Measurements from ENCODE around the gene CENPB. TPM values are rescaled to one million over a fixed set of nuclear protein-coding genes. Genes with fewer than 3 reads are reported as not detected.

CENPB gene
- total RNA-seq, 1 experiment from 2014 or later, result 74.5 TPM

DNA sequence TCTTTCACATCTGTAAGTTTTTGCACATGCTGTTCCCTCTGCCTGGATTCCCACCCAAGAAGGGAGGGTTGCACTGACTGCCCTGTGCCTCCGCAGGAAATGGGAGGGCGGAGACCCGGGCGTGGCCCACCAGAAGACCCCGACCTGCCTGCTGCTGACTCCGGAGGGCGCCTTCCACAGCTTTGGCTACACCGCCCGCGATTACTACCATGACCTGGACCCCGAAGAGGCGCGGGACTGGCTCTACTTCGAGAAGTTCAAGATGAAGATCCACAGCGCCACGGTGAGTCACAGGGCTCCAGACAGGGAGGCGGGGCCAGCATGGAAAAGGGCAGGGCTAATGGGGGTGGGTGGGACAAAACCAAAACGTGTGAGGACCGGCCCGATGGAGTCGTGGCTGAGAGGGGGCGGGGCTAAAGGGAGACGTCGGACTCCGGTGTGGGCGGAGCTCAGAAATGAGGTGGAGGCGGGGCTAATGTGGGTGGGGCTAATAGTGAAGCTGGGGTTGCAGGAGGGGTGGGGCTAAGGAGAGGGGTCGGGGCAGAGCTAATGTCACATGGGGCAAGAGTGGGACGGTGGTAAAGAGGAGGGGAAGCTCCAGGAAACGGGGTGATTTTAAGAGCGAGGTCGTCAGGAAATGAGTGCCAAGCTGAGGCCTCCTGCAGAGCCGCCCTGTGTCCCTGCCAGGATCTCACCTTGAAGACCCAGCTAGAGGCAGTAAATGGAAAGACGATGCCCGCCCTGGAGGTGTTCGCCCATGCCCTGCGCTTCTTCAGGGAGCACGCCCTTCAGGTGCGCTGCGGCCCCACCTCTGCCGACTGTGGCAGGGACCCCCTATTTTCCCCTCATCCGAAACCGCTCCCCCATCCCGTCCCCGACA is 41.5 kb downstream of the CENPB start:
- Histone ChIP-seq H3K4me3 (ENCODE audit: insufficient read depth, low read depth, low read length) (peak overlapping the region; percentile 73), H3K36me3 (replicated peaks; ENCODE audit: control insufficient read depth, insufficient read depth, low read length) (no peaks in the 10 kb centered on the region), H3K27me3 (ENCODE audit: control insufficient read depth, insufficient read depth, low read length) (peaks cover 39% of the 10 kb centered on the region)
- peak; percentile 99 for DNase-seq

DNA sequence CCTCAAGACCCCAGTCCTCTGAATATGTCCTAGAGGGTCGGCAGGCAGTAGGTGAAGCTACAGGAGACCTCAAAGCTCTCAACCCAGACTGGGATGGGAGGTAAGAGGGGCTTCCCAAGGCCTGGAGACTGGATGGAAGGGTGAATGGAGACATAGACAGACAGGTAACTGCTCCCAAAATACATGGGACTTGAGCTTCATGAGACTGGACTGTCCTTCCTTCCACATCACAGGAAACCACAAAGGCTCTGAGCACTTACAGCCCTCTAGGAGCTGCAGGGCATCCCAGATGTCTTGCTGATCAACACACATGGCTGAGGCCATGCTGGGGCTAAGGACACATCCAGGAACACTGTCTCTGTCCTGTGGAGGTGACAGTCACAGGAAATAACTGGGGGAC is 42.5 kb downstream of the CENPB start:
- DNase-seq, result no peak
- H3K36me3 ChIP-seq (replicated peaks; ENCODE audit: control insufficient read depth, insufficient read depth, low read length), result no peaks in the 10 kb centered on the region
- H3K4me3 ChIP-seq (ENCODE audit: insufficient read depth, low read depth, low read length), result no peak overlapping the region
- peaks cover 30% of the 10 kb centered on the region for H3K27me3 ChIP-seq (ENCODE audit: control insufficient read depth, insufficient read depth, low read length)

DNA sequence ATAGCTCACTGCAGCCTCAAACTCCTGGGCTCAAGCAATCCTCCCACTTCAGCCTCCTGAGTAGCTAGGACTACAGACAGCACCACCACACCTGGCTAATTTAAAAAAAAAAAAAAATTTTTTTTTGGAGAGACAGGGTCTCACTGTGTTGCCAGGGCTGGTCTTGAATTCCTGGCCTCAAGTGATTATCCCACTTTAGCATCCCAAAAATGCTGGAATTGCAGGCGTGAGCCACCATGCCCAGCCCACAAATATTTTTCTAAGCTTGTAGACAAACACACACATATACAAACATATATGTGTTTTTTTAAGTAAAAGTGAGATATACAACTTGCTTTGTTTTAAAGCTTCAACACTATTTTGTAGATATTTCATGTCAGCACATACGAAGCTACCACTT is 43.3 kb downstream of the CENPB start:
- Histone ChIP-seq H3K27me3 (ENCODE audit: control insufficient read depth, insufficient read depth, low read length) (peaks cover 25% of the 10 kb centered on the region), H3K4me3 (ENCODE audit: insufficient read depth, low read depth, low read length) (no peak overlapping the region), H3K36me3 (replicated peaks; ENCODE audit: control insufficient read depth, insufficient read depth, low read length) (no peaks in the 10 kb centered on the region)
- DNase-seq, result no peak

DNA sequence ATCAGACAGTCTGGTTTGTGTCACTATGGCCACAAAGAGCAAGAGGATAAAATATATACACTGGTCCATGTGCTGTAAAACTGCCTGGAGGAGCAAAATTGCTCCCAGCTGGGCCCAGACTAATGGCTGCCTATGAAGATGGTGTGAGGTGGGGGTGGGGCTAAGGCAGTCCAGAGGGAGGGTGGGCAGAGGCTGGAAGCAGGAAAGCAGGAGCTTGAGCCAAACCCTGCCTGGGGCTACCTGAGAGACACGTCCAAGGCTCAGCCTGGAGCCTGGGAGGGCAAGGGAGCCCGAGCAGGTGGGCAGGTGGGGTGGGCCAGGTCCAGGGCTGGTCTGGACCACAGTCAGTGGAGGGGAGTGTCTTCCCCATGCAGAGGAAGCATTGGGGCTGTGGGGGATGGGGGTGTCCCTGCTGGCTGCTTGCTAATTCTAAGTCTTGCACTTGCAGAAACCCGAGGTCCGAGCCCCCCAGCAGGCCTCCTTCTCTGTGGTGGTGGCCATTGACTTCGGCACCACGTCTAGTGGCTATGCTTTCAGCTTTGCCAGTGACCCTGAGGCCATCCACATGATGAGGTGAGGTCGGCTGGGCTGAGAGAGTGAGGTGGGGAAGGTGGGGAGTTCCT is 44.6 kb downstream of the CENPB start:
- Histone ChIP-seq H3K36me3 (replicated peaks; ENCODE audit: control insufficient read depth, insufficient read depth, low read length) (no peaks in the 10 kb centered on the region), H3K4me3 (ENCODE audit: insufficient read depth, low read depth, low read length) (no peak overlapping the region), H3K27me3 (ENCODE audit: control insufficient read depth, insufficient read depth, low read length) (peaks cover 14% of the 10 kb centered on the region)
- peak; percentile 67 for DNase-seq

DNA sequence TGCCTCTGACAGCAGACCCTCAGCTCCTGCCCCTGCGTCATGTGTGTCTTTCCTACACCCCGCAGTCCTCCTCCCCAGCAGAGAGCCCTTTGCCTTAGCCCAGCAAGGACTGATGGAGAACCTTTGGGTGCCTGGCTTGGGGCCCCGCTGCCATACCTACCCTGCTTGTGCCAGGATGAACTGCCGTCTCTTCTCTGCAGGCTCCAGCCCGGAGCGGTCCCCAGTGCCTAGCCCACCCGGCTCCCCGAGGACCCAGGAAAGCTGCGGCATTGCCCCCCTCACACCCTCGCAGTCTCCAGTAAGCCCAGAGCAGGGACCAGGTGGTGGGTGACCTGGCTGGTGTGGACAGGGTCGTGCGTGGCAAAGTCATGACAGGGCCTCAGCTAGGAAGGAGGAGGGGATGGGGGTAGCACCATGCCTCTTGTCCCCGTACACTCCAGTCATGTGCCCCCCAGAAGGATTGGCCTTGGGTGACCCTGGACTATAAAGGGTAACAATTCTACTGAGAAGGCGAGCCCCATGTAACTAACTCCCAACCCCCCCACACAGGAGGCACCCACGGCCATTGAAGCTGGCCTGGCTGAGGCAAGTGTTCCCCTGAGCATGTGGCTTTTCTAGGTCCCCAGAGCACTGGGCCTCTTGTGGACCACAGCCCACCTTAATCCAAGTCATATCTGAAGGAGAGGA is 45.8 kb downstream of the CENPB start:
- DNase-seq, result no peak
- H3K36me3 ChIP-seq (replicated peaks; ENCODE audit: control insufficient read depth, insufficient read depth, low read length), result no peaks in the 10 kb centered on the region
- H3K4me3 ChIP-seq (ENCODE audit: insufficient read depth, low read depth, low read length), result no peak overlapping the region
- H3K27me3 ChIP-seq (ENCODE audit: control insufficient read depth, insufficient read depth, low read length), result peaks cover 6% of the 10 kb centered on the region; the same call in 1 of the 2 replicates

DNA sequence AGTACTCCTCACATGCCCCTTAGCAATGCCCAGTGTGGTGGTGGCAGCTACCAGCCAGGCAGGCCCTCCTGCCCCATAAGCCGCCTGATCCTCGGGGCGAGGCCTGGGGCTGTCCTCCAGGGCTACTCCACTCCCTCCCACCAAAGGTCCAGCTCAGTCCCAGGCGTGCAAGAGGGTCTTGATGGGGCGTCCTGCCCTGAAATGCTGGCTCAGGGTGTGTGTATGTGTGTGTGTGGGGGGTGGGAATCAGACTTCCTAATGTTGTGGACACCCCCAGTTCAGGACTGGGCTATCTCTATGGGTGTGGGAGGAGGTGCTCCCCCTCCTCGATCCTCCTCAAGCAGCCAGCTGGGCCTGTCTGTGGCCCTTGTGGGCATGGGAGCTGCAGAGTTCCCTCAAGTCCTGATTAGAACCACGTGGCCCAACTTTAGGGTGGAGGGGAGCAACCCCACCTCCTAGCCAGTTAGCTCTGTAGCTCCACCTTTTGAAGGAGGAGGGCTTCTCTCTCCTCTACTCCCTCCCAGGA is 46.6 kb downstream of the CENPB start:
- peak; percentile 66 for DNase-seq
- H3K36me3 ChIP-seq (replicated peaks; ENCODE audit: control insufficient read depth, insufficient read depth, low read length), result no peaks in the 10 kb centered on the region
- H3K4me3 ChIP-seq (ENCODE audit: insufficient read depth, low read depth, low read length), result no peak overlapping the region
- H3K27me3 ChIP-seq (ENCODE audit: control insufficient read depth, insufficient read depth, low read length), result no peaks in the 10 kb centered on the region; the same call in 1 of the 2 replicates

DNA sequence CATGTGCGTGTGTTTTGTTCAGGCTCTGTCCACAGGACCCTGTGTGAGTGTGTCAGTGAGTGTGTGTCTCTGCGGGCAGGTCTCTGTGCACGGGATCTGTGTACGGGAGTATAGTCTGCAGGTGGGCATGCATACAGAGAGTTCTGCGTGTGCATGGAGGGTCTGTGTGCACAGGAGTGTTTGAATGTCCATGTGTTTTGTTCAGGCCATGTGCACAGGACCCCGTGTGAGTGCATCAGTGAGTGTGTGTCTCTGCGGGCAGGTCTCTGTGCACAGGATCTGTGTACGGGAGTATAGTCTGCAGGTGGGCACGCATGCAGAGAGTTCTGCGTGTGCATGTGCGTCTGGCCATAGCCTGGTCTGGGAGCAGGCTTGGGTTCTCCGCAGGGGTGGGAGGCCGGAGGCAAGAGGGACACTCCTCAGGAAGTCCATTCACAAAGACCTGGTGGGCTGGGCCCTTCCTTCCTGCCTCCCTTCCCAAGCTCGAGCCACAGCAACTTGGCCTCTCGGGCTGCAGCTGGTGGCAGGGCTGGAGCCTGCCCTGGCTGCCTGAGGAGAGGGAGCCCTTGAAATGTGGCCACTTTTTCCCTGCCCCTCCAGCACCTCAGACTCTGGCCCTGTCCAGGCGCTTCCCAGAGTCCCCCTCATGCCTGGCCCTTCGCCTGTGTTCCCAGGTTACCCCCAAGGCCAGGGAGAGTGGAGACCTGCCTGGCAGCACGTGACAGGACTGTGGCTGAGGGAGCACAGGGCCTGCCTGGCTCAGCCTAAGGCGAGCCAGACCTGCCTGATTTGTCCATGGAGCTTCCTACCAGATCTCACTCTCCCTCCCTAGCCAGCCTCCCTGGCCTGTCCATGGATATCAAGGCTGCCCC is 47.2 kb downstream of the CENPB start:
- H3K4me3 ChIP-seq (ENCODE audit: insufficient read depth, low read depth, low read length), result no peak overlapping the region
- no peaks in the 10 kb centered on the region for H3K36me3 ChIP-seq (replicated peaks; ENCODE audit: control insufficient read depth, insufficient read depth, low read length)
- DNase-seq, result peak; percentile 59

DNA sequence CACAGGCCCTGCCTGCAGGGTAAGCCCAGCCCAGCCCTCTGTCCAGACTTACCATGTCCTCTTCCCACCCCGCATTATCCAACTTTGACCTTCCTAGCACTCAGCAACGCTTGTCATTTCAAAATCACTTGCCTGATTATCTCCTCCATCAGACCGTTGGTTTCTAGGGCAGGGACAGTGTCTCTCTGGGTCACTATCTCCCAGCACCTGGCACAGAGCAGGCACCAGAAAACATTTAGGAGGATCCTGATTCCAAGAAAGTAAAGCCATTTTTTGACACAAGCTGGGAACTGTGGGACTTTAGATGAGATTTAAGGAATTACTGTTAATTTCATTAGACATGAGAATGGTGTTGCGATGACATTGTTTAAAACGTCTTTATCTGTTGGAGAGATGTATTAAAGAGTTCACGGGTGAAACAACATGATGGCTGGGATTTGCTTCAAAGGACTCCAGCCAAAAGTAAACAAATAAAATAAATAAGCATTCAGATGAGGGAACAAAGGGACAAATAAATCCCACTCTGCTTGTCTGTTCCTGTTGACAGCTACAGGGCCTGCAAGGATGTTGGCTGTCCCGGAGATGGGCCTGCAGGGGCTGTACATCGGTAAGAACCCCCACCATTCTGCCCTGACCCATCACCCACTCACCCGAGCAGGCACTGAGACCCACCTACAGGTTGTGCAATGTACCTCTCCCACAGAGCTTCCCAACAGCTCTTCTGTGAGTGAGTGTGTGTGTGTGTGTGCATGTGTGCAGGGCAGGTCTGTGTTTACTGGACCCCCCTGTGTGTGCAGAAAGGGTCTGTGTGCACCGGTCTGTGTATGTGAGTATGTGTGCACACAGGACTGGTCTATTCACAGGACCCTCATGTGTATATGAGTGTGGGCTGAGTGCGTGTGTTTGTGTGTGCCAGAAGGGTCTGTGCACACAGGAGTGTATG is 48.2 kb downstream of the CENPB start:
- peaks cover 4% of the 10 kb centered on the region for H3K27me3 ChIP-seq (ENCODE audit: control insufficient read depth, insufficient read depth, low read length)
- peak; percentile 19 for DNase-seq
- H3K4me3 ChIP-seq (ENCODE audit: insufficient read depth, low read depth, low read length), result no peak overlapping the region
- H3K36me3 ChIP-seq (replicated peaks; ENCODE audit: control insufficient read depth, insufficient read depth, low read length), result no peaks in the 10 kb centered on the region

More for the DNA sequence above, 47.2 kb downstream of the CENPB start:
- H3K27me3 ChIP-seq (ENCODE audit: control insufficient read depth, insufficient read depth, low read length), result no peaks in the 10 kb centered on the region; the same call in 1 of the 2 replicates

DNA sequence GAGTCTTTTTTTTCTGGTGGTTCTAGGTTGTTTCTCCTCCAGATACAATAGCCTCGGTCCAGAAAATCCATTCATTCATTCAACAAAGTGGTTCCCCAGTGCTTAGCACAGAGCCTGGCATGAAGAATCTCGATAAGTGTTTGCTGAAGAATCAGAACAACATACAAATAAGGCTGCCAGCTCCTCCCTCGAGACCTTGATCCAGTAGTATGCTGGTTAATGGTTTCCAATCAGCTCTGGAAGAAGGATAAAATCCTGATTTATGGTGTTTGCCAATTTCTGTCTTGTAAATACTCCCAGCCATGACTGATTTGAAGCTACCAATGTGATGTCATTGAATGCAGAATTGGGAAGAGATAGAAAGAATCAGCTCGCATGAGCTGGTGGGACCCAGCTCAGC is 50.8 kb downstream of the CENPB start:
- H3K4me3 ChIP-seq (ENCODE audit: insufficient read depth, low read depth, low read length), result no peak overlapping the region
- H3K27me3 ChIP-seq (ENCODE audit: control insufficient read depth, insufficient read depth, low read length), result peaks cover 22% of the 10 kb centered on the region
- peak; percentile 2 for DNase-seq
- H3K36me3 ChIP-seq (replicated peaks; ENCODE audit: control insufficient read depth, insufficient read depth, low read length), result no peaks in the 10 kb centered on the region

DNA sequence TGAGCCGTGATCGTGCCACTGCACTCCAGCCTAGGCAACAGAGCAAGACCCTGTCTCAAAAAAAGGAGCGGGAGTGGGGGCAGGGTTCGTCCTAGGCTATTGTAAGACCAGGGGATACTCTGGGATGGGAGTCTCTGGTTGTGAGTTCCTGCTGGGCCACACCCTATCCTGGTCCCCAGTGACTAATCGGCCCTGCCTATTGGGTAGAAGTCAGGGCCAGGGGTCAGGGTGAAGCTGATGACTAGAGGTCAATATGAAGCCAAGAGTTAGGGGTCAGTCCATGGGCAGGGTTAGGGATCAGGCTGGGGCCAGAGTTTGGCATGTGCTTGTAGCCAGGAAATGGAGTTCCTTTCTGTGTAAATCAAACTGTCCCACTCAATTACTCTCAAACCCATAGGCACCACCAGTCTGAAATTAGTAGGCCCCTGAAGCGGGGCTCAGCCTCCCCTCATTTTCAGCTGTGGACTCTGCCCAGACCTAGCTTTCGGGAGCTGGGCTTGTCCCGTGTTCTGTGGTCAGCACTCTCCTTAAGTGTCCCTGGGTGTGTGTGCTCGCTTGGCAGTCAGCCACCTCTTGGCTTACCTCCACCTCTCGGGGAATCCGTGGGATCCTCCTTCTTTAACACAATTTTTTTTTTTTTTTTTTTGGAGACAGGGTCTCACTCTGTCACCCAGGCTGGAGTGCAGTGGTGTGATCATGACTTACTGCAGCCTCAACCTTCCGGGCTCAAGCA is 52.3 kb downstream of the CENPB start:
- Histone ChIP-seq H3K27me3 (ENCODE audit: control insufficient read depth, insufficient read depth, low read length) (peaks cover 22% of the 10 kb centered on the region), H3K36me3 (replicated peaks; ENCODE audit: control insufficient read depth, insufficient read depth, low read length) (no peaks in the 10 kb centered on the region), H3K4me3 (ENCODE audit: insufficient read depth, low read depth, low read length) (no peak overlapping the region)
- peak; percentile 24 for DNase-seq
